K562 (cell line): ENCODE data around the gene XPR1. TPM values are rescaled to one million over a fixed set of nuclear protein-coding genes. Genes with fewer than 3 reads are reported as not detected.
A peak's percentile ranks its signal among the peaks of the same experiment; 100 is the strongest.

Experiments
- ARHGAP35 ChIP-seq: fragments of 450-650 bp; IDR thresholded peaks from 2 replicates; pipeline ENCODE4 v1.6.1; 2018; ENCODE audit not compliant: partially characterized antibody
- BRCA1 ChIP-seq, 2 experiments: fragments of 450-650 bp in 1 of 2; sonication (generic) in 1 of 2; formaldehyde crosslinking in 1 of 2; IDR thresholded peaks; 2 replicates each; pipeline versions ENCODE4 v1.5.0 to v1.6.1; 2017 to 2020; ENCODE audit warnings: mild to moderate bottlenecking in 1 of 2, missing genetic modification reagents in 1 of 2
- BRF1 ChIP-seq: IDR thresholded peaks from 3 replicates; pipeline ENCODE4 v1.6.1; 2011; ENCODE audit warnings: borderline replicate concordance, mild to moderate bottlenecking; ENCODE audit not compliant: insufficient read length; ENCODE audit errors: extremely low read depth
- CBX3 ChIP-seq, 2 experiments: IDR thresholded peaks; 1 replicate in 1 of 2; 2 replicates in 1 of 2; pipeline ENCODE4 v1.6.1; 2012; ENCODE audit warnings: inconsistent platforms in 2 of 2, low read length in 2 of 2, borderline replicate concordance in 1 of 2, control low read depth in 1 of 2
- E2F1 ChIP-seq: sonication (generic); formaldehyde crosslinking; IDR thresholded peaks from 2 replicates; pipeline ENCODE4 v1.8.1; 2023; ENCODE audit warnings: mild to moderate bottlenecking, missing genetic modification reagents, moderate library complexity
- EP300 ChIP-seq: IDR thresholded peaks from 2 replicates; pipeline ENCODE4 v1.6.1; 2012; ENCODE audit warnings: low read length, improper control_type of control experiment
- HNRNPUL1 ChIP-seq: fragments of 200-400 bp; formaldehyde crosslinking; IDR thresholded peaks from 2 replicates; pipeline ENCODE4 v1.6.1; 2017; ENCODE audit warnings: low read length
- IFI16 ChIP-seq: fragments of 250-450 bp; sonication (Bioruptor Pico); IDR thresholded peaks from 2 replicates; pipeline ENCODE4 v2.1.2; 2022; ENCODE audit warnings: mild to moderate bottlenecking, inconsistent platforms
- PBX2 ChIP-seq, 2 experiments: IDR thresholded peaks in 1 of 2; conservative IDR thresholded peaks in 1 of 2; 2 replicates each; pipeline ENCODE4 v1.6.1; 2016; ENCODE audit warnings: low read depth in 2 of 2, mild to moderate bottlenecking in 1 of 2, missing compliant biosample characterization in 1 of 2, missing genetic modification characterization in 1 of 2, moderate library complexity in 1 of 2
- PML ChIP-seq: IDR thresholded peaks from 2 replicates; pipeline ENCODE4 v1.6.1; 2012; ENCODE audit warnings: low read length, inconsistent platforms
- RBFOX2 ChIP-seq: fragments of 200-400 bp; formaldehyde crosslinking; IDR thresholded peaks from 2 replicates; pipeline ENCODE4 v1.6.1; 2017; ENCODE audit warnings: low read depth, mild to moderate bottlenecking, low read length, moderate library complexity
- ZC3H4 ChIP-seq: sonication (generic); formaldehyde crosslinking; IDR thresholded peaks from 2 replicates; pipeline ENCODE4 v1.9.0; 2021; ENCODE audit warnings: missing genetic modification reagents, borderline replicate concordance
- ZNF197 ChIP-seq: fragments of 200-800 bp; sonication (Bioruptor generic); IDR thresholded peaks from 2 replicates; pipeline ENCODE4 v1.6.1; 2016; ENCODE audit warnings: low read depth, missing genetic modification characterization, missing compliant biosample characterization
- ZNF639 ChIP-seq, 2 experiments: fragments of 200-800 bp in 1 of 2; sonication (Bioruptor generic) in 1 of 2; sonication (generic) in 1 of 2; formaldehyde crosslinking in 1 of 2; IDR thresholded peaks in 1 of 2; conservative IDR thresholded peaks in 1 of 2; 2 replicates each; pipeline versions ENCODE4 v1.5.0 to v1.6.1; 2016 to 2020; ENCODE audit warnings: missing compliant biosample characterization in 1 of 2, missing genetic modification characterization in 1 of 2, missing genetic modification reagents in 1 of 2
- ZNF699 ChIP-seq: fragments of 250-450 bp; sonication (Bioruptor Pico); IDR thresholded peaks from 2 replicates; pipeline ENCODE4 v1.8.0; 2021; ENCODE audit warnings: mild to moderate bottlenecking, moderate library complexity; ENCODE audit not compliant: insufficient replicate concordance
- polyA plus RNA-seq, 8 experiments: library from polyadenylated mRNA; depleted of rRNA in 4 of 8; stranded (reverse) in 5 of 8; unstranded in 3 of 8; fragments of >200 nt; fragmentation: Nextera tagmentation in 2 of 8; fragmentation: Illumina TruSeq in 1 of 8; extraction: Ambion mirVana in 2 of 8; extraction: Trizol in 1 of 8; gene quantifications; 2 replicates each; pipeline versions ENCODE4 v1.2.1 to v1.2.3, GENCODE V29; 2011 to 2014; ENCODE audit warnings: inconsistent platforms in 1 of 8, missing spikeins in 1 of 8
- total RNA-seq, 7 experiments: library from RNA; depleted of rRNA in 6 of 7; stranded (reverse); fragments of >200 nt in 6 of 7; fragmentation: Illumina TruSeq in 2 of 7; extraction: Trizol in 2 of 7; gene quantifications; 2 replicates each; pipeline versions ENCODE4 v1.2.1 to v1.2.3, GENCODE V29; 2011 to 2021; ENCODE audit warnings: low replicate concordance in 1 of 7
- TF ChIP-seq, protein P1 (sequence below): fragments of 450-650 bp; formaldehyde crosslinking; IDR thresholded peaks from 2 replicates; pipeline ENCODE4 v1.4.0; 2022; ENCODE audit warnings: missing genetic modification characterization

The XPR1 gene
- total and polyA plus RNA-seq, 9 of the 15 experiments (the other 6 are each of a cell fraction or from before 2014, with no cell fraction given), result 3.0 to 66.2 (median 38.6) TPM

- TF ChIP-seq CBX3 (IDR thresholded peaks at IDR 0.05; ENCODE audit: borderline replicate concordance in 1 of 2, low read length in 2 of 2) (peak in 1 of 2 experiments; percentile 68; a peak in 2 of 3 replicates), ZC3H4 (CRISPR knock-in tag) (no peak), IFI16 (CRISPR knock-in tag) (no peak), ZNF197 (CRISPR knock-in tag) (no peak; the same call in none of the 2 replicates), E2F1 (no peak), HNRNPUL1 (no peak), ZNF699 (CRISPR knock-in tag) (no peak), RBFOX2 (0 out of 2 replicates have a peak, but pooled peaks have one; percentile 40), PML (peak; percentile 91), ZNF639 (CRISPR knock-in tag; conservative IDR thresholded peaks at IDR 0.05 in 1 of 2, IDR thresholded peaks at IDR 0.05 in 1 of 2) (no peak), PBX2 (CRISPR knock-in tag; IDR thresholded peaks at IDR 0.05; ENCODE audit: low read depth) (no peak), PBX2 (tag; conservative IDR thresholded peaks at IDR 0.05; ENCODE audit: low read depth) (no peak), EP300 (peak; percentile 96), BRCA1 (IDR thresholded peaks at IDR 0.05) (no peak), BRCA1 (CRISPR knock-in tag; IDR thresholded peaks at IDR 0.05) (no peak), ARHGAP35 (no peak), BRF1 (no peak)
- TF ChIP-seq, protein P1, sequence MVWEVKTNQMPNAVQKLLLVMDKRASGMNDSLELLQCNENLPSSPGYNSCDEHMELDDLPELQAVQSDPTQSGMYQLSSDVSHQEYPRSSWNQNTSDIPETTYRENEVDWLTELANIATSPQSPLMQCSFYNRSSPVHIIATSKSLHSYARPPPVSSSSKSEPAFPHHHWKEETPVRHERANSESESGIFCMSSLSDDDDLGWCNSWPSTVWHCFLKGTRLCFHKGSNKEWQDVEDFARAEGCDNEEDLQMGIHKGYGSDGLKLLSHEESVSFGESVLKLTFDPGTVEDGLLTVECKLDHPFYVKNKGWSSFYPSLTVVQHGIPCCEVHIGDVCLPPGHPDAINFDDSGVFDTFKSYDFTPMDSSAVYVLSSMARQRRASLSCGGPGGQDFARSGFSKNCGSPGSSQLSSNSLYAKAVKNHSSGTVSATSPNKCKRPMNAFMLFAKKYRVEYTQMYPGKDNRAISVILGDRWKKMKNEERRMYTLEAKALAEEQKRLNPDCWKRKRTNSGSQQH (CRISPR knock-in tag), result no peak
Observed at GRCh38 chr1:180610556-180611015, 21.2 kb upstream of the XPR1 start (continued).
